Kidney (tissue), 14 donors: ENCODE results near the gene NCK1. TPM values are rescaled to one million over a fixed set of nuclear protein-coding genes. Genes with fewer than 3 reads are reported as not detected.
A peak's percentile ranks its signal among the peaks of the same experiment; 100 is the strongest.

Experiments used
- DNase-seq, 5 donors: peaks; one replicate each; pipeline ENCODE4 v3.0.0-alpha.2; 2013 to 2020
- FAIRE-seq: peaks from 2 replicates; lab custom pipeline; 2012; peaks lifted over from hg19 to GRCh38; lab: Jason Lieb, UNC
- H3K27ac ChIP-seq, 2 donors: one replicate each; pipeline ENCODE4 v1.7.0; 2013; ENCODE audit warnings: low read depth in 2 of 2, low read length in 2 of 2, inconsistent platforms in 1 of 2
- H3K27me3 ChIP-seq: one replicate; pipeline ENCODE4 v1.7.1; 2013; ENCODE audit warnings: low read length, inconsistent platforms; ENCODE audit not compliant: control insufficient read depth, insufficient read depth
- H3K36me3 ChIP-seq, 3 donors: one replicate each; pipeline versions ENCODE4 v1.7.0 to v1.7.1; 2013; ENCODE audit warnings: low read length in 3 of 3, control low read depth in 1 of 3, inconsistent platforms in 1 of 3; ENCODE audit not compliant: insufficient read depth in 3 of 3, control insufficient read depth in 2 of 3
- H3K4me1 ChIP-seq, 3 donors: one replicate each; pipeline versions ENCODE4 v1.7.0 to v1.7.1; 2013; ENCODE audit warnings: low read length in 3 of 3, inconsistent platforms in 1 of 3, low read depth in 1 of 3; ENCODE audit not compliant: control insufficient read depth in 2 of 3, insufficient read depth in 2 of 3
- H3K4me3 ChIP-seq, 3 donors: one replicate each; pipeline versions ENCODE4 v1.7.0 to v1.8.1; 2013; ENCODE audit warnings: low read length in 3 of 3, control low read depth in 1 of 3, inconsistent platforms in 1 of 3
- H3K9ac ChIP-seq, 3 donors: one replicate each; pipeline versions ENCODE4 v1.7.0 to v1.7.1; 2013; ENCODE audit warnings: low read length in 3 of 3, control low read depth in 1 of 3, inconsistent platforms in 1 of 3
- H3K9me3 ChIP-seq, 3 donors: one replicate each; pipeline versions ENCODE4 v1.7.0 to v1.7.1; 2013; ENCODE audit warnings: low read length in 3 of 3, control low read depth in 1 of 3, inconsistent platforms in 1 of 3; ENCODE audit not compliant: control insufficient read depth in 2 of 3, insufficient read depth in 1 of 3
- CTCF ChIP-seq: IDR thresholded peaks from 3 replicates; pipeline ENCODE4 v1.5.1; 2012; ENCODE audit warnings: mild to moderate bottlenecking, moderate library complexity, borderline replicate concordance; ENCODE audit not compliant: insufficient read depth; ENCODE audit errors: extremely low read depth
- intact Hi-C: fragments of 100-400 bp; cut with DNase I; formaldehyde crosslinking; loops from one replicate; pipeline ENCODE4 v1.11.1; 2022
- polyA plus RNA-seq: library from polyadenylated mRNA; stranded (reverse); fragments of 350-450 nt; fragmentation: Illumina TruSeq; extraction: RNeasy Lipid Tissue Mini Kit (QIAGEN cat#74804); gene quantifications from one replicate; pipeline ENCODE4 v1.2.3, GENCODE V29; 2014; ENCODE audit warnings: low read depth, low replicate concordance; ENCODE audit not compliant: insufficient read depth
- total RNA-seq: library from RNA; stranded (reverse); fragmentation: NEBNext Ultra II Directional; extraction: Animal tissue kit (Norgen Biotek cat#: 25700); gene quantifications from one replicate; pipeline ENCODE4 v1.2.1, GENCODE V29; 2021
- donor health status: control.
- donor health status: control.
- donor health status: control.
- donor health status: control.
- donor health status: control.
- donor health status: DM: yes; HTN: yes; CAD: no.
- donor health status: Normal renal cell carcinoma (clear cell type).

NCK1 gene
- total and polyA plus RNA-seq, 2 donors from 2014 or later: 12.6 to 46.8 TPM

GRCh38 chr3:136949708-136950107, 87.7 kb downstream of the NCK1 start:
- Histone ChIP-seq H3K27me3 (no peaks in the 10 kb centered on the region), H3K4me3 (no peak overlapping the region), H3K9me3 (no peaks in the 10 kb centered on the region), H3K9ac (no peak overlapping the region), H3K4me1 (peaks cover 0 to 5% (median 0%) of the 10 kb centered on the region in 3 donors), H3K27ac (no peak overlapping the region), H3K36me3 (no peaks in the 10 kb centered on the region)
- peak; percentile 58 for FAIRE-seq
- DNase-seq: no peak
- TF ChIP-seq CTCF: no peak
- intact Hi-C loops: no loop called here

- Histone ChIP-seq H3K27ac (no peak overlapping the region), H3K4me3 (no peak overlapping the region), H3K9ac (no peak overlapping the region), H3K4me1 (peaks cover 0 to 10% (median 4%) of the 10 kb centered on the region in 3 donors), H3K9me3 (no peaks in the 10 kb centered on the region), H3K36me3 (no peaks in the 10 kb centered on the region), H3K27me3 (no peaks in the 10 kb centered on the region)
- FAIRE-seq (no peak), DNase-seq (no peak)
- TF ChIP-seq CTCF: no peak
- intact Hi-C loops: no loop called here
These were observed 88.6 kb downstream of the NCK1 start for GRCh38 chr3:136950623-136951022.

GRCh38 chr3:136952292-136952691, 90.3 kb downstream of the NCK1 start:
- Histone ChIP-seq H3K9me3 (no peaks in the 10 kb centered on the region), H3K36me3 (no peaks in the 10 kb centered on the region), H3K27me3 (no peaks in the 10 kb centered on the region), H3K27ac (no peak overlapping the region), H3K9ac (no peak overlapping the region), H3K4me1 (peaks cover 0 to 13% (median 7%) of the 10 kb centered on the region in 3 donors), H3K4me3 (no peak overlapping the region)
- FAIRE-seq (no peak), DNase-seq (no peak)
- intact Hi-C loops: no loop called here
- no peak for TF ChIP-seq CTCF

GRCh38 chr3:136954251-136954650, 92.2 kb downstream of the NCK1 start:
- Histone ChIP-seq H3K36me3 (no peaks in the 10 kb centered on the region), H3K4me1 (peaks cover 0 to 13% (median 7%) of the 10 kb centered on the region in 3 donors), H3K9me3 (no peaks in the 10 kb centered on the region), H3K4me3 (no peak overlapping the region), H3K27ac (no peak overlapping the region), H3K9ac (no peak overlapping the region), H3K27me3 (no peaks in the 10 kb centered on the region)
- intact Hi-C loops: no loop called here
- FAIRE-seq (no peak), DNase-seq (no peak)
- no peak for TF ChIP-seq CTCF
